DMS79 treated with DMSO at 0.1 percent for 48 hours (cell line): ENCODE results near the gene PADI4.

Source experiments
- DNase-seq: peaks from one replicate; lab custom pipeline; 2025; lab: John Stamatoyannopoulos, UW

The PADI4 gene

GRCh38 chr1:17348593-17349234 lies 40.7 kb downstream of the PADI4 start:
- no peak for DNase-seq

- DNase-seq, result no peak
Measured at GRCh38 chr1:17350083-17350482, 42.1 kb downstream of the PADI4 start.

GRCh38 chr1:17350928-17351446 lies 43.0 kb downstream of the PADI4 start:
- no peak for DNase-seq

GRCh38 chr1:17351598-17352324 lies 43.8 kb downstream of the PADI4 start:
- no peak for DNase-seq

- DNase-seq, result no peak
Measured at GRCh38 chr1:17352419-17352909, 44.5 kb downstream of the PADI4 start.

- DNase-seq, result no peak
Measured at GRCh38 chr1:17355898-17356297, 47.9 kb downstream of the PADI4 start.

- DNase-seq, result no peak
Measured at GRCh38 chr1:17356387-17357026, 48.5 kb downstream of the PADI4 start.

GRCh38 chr1:17358557-17358956 lies 50.6 kb downstream of the PADI4 start:
- DNase-seq, result no peak

- DNase-seq, result no peak
Measured at GRCh38 chr1:17359031-17359430, 51.0 kb downstream of the PADI4 start.

GRCh38 chr1:17359808-17360207 lies 51.8 kb downstream of the PADI4 start:
- DNase-seq, result no peak

- no peak for DNase-seq
Measured at GRCh38 chr1:17360272-17360956, 52.4 kb downstream of the PADI4 start.

- no peak for DNase-seq
Measured at GRCh38 chr1:17361687-17362086, 53.7 kb downstream of the PADI4 start.

GRCh38 chr1:17363351-17363750 lies 55.4 kb downstream of the PADI4 start:
- DNase-seq, result no peak

GRCh38 chr1:17363771-17364170 lies 55.8 kb downstream of the PADI4 start:
- DNase-seq, result no peak

- DNase-seq, result no peak
Measured at GRCh38 chr1:17365293-17365692, 57.3 kb downstream of the PADI4 start.

- DNase-seq, result no peak
Measured at GRCh38 chr1:17369466-17369865, 61.5 kb downstream of the PADI4 start.

GRCh38 chr1:17370618-17371017 lies 62.6 kb downstream of the PADI4 start:
- no peak for DNase-seq

GRCh38 chr1:17371896-17372295 lies 63.9 kb downstream of the PADI4 start, which contains the start of gene PADI6:
Gene PADI6, plus strand, starts transcription at chr1:17372196. Its CDS starts 50 bp downstream, at chr1:17372246.
- no peak for DNase-seq

GRCh38 chr1:17372955-17373354 lies 65.0 kb downstream of the PADI4 start:
- DNase-seq, result no peak

- no peak for DNase-seq
Measured at GRCh38 chr1:17375651-17376050, 67.7 kb downstream of the PADI4 start.

GRCh38 chr1:17377325-17377953 lies 69.4 kb downstream of the PADI4 start:
- peak; percentile 98 for DNase-seq

- no peak for DNase-seq
Measured at GRCh38 chr1:17381161-17381560, 73.2 kb downstream of the PADI4 start.
